Mesenchymal stem cell (in vitro differentiated cells and primary cell): Measurements from ENCODE around the gene PRB2. TPM values are rescaled to one million over a fixed set of nuclear protein-coding genes. Genes with fewer than 3 reads are reported as not detected.
"Not testable (repeated sequence)": the region's sequence is repeated elsewhere in the genome, so short reads cannot be mapped to it uniquely, and the experiment has no call there.

Experiments used
- DNase-seq: peaks from one replicate; pipeline ENCODE4 v3.0.0-alpha.2; 2013
- H2AFZ ChIP-seq: one replicate; pipeline ENCODE4 v1.6.1; 2013; ENCODE audit warnings: low read depth, mild to moderate bottlenecking, control low read depth, inconsistent platforms, low read length, moderate library complexity
- H2AK5ac ChIP-seq: 2 replicates; pipeline ENCODE4 v1.6.1; 2013; ENCODE audit warnings: low read length, moderate library complexity, mild to moderate bottlenecking, inconsistent platforms; ENCODE audit not compliant: severe bottlenecking
- H2BK120ac ChIP-seq: one replicate; pipeline ENCODE4 v1.6.1; 2013; ENCODE audit warnings: low read depth, mild to moderate bottlenecking, inconsistent platforms, low read length, moderate library complexity
- H2BK12ac ChIP-seq, 2 experiments: one replicate each; pipeline ENCODE4 v1.6.1; 2013; ENCODE audit warnings: inconsistent platforms in 2 of 2, low read length in 2 of 2, mild to moderate bottlenecking in 2 of 2, moderate library complexity in 2 of 2, control low read depth in 1 of 2
- H2BK15ac ChIP-seq: one replicate; pipeline ENCODE4 v1.6.1; 2013; ENCODE audit warnings: mild to moderate bottlenecking, low read depth, inconsistent platforms; ENCODE audit not compliant: poor library complexity, severe bottlenecking
- H2BK5ac ChIP-seq: 2 replicates; pipeline ENCODE4 v1.6.1; 2013; ENCODE audit warnings: low read depth, mild to moderate bottlenecking, low read length, control low read depth, inconsistent platforms; ENCODE audit not compliant: poor library complexity, severe bottlenecking
- H3K14ac ChIP-seq, 2 experiments: one replicate each; pipeline ENCODE4 v1.6.1; 2013; ENCODE audit warnings: inconsistent platforms in 2 of 2, low read length in 2 of 2, control low read depth in 1 of 2, mild to moderate bottlenecking in 1 of 2, moderate library complexity in 1 of 2
- H3K18ac ChIP-seq, 2 experiments: one replicate each; pipeline ENCODE4 v1.6.1; 2013; ENCODE audit warnings: inconsistent platforms in 2 of 2, low read length in 2 of 2, control low read depth in 1 of 2, low read depth in 1 of 2, mild to moderate bottlenecking in 1 of 2
- H3K23ac ChIP-seq, 2 experiments: one replicate each; pipeline ENCODE4 v1.6.1; 2013; ENCODE audit warnings: inconsistent platforms in 2 of 2, low read length in 2 of 2, mild to moderate bottlenecking in 2 of 2, moderate library complexity in 2 of 2, control low read depth in 1 of 2
- H3K27ac ChIP-seq: 2 replicates; pipeline ENCODE4 v1.5.1; 2013; ENCODE audit warnings: mild to moderate bottlenecking, moderate library complexity, low read length, control low read depth, inconsistent platforms; ENCODE audit not compliant: poor library complexity, severe bottlenecking
- H3K27me3 ChIP-seq, 2 experiments: 2 replicates each; pipeline versions ENCODE4 v1.6.1 to v1.7.0; 2013; ENCODE audit warnings: low read length in 2 of 2, mild to moderate bottlenecking in 2 of 2, moderate library complexity in 2 of 2, control low read depth in 1 of 2, inconsistent platforms in 1 of 2; ENCODE audit not compliant: control insufficient read depth in 1 of 2, insufficient read depth in 1 of 2
- H3K36me3 ChIP-seq, 2 experiments: 2 replicates each; pipeline versions ENCODE4 v1.6.1 to v1.7.0; 2013; ENCODE audit warnings: low read length in 2 of 2, control low read depth in 1 of 2, inconsistent platforms in 1 of 2, low read depth in 1 of 2, mild to moderate bottlenecking in 1 of 2; ENCODE audit not compliant: insufficient read depth in 2 of 2, control insufficient read depth in 1 of 2
- H3K4ac ChIP-seq, 2 experiments: one replicate each; pipeline ENCODE4 v1.6.1; 2013; ENCODE audit warnings: inconsistent platforms in 2 of 2, low read length in 2 of 2, mild to moderate bottlenecking in 2 of 2, moderate library complexity in 2 of 2, control low read depth in 1 of 2, low read depth in 1 of 2
- H3K4me1 ChIP-seq: 2 replicates; pipeline ENCODE4 v1.6.1; 2013; ENCODE audit warnings: low read depth, low read length, control low read depth; ENCODE audit not compliant: control insufficient read depth, insufficient read depth
- H3K4me2 ChIP-seq: 2 replicates; pipeline ENCODE4 v1.6.1; 2013; ENCODE audit warnings: low read length, mild to moderate bottlenecking, inconsistent platforms; ENCODE audit not compliant: poor library complexity, severe bottlenecking
- H3K4me3 ChIP-seq, 2 experiments: 2 replicates each; pipeline versions ENCODE4 v1.5.1 to v1.7.0; 2013; ENCODE audit warnings: low read length in 2 of 2, mild to moderate bottlenecking in 2 of 2, control low read depth in 1 of 2, low read depth in 1 of 2; ENCODE audit not compliant: insufficient read depth in 1 of 2
- H3K79me1 ChIP-seq: replicated peaks from 2 replicates; pipeline ENCODE4 v1.6.1; 2013; ENCODE audit warnings: mild to moderate bottlenecking, control low read depth, low read length, inconsistent platforms; ENCODE audit not compliant: poor library complexity, severe bottlenecking
- H3K9ac ChIP-seq: 2 replicates; pipeline ENCODE4 v1.7.0; 2013; ENCODE audit warnings: mild to moderate bottlenecking, low read length, moderate library complexity
- H3K9me3 ChIP-seq: 2 replicates; pipeline ENCODE4 v1.7.0; 2013; ENCODE audit warnings: mild to moderate bottlenecking, low read length; ENCODE audit not compliant: control insufficient read depth
- H4K8ac ChIP-seq: one replicate; pipeline ENCODE4 v1.6.1; 2013; ENCODE audit warnings: inconsistent platforms, mild to moderate bottlenecking, low read length, moderate library complexity
- H4K91ac ChIP-seq: one replicate; pipeline ENCODE4 v1.6.1; 2013; ENCODE audit warnings: mild to moderate bottlenecking, low read length, inconsistent platforms
- WGBS: methylation state at CpG from one replicate; pipeline ENCODE4 v1.1.7; 2013; ENCODE audit warnings: mixed read lengths; 5-methylcytosine and 5-hydroxymethylcytosine counted together
- polyA plus RNA-seq, 2 experiments: library from polyadenylated mRNA; stranded (reverse); fragments of 200-250 nt; gene quantifications; one replicate each; pipeline ENCODE4 v1.2.3, GENCODE V29; 2013

The PRB2 gene
- not detected for polyA plus RNA-seq (2013, experiment 1 of 2)
- polyA plus RNA-seq (2013, experiment 2 of 2), result not detected

DNA sequence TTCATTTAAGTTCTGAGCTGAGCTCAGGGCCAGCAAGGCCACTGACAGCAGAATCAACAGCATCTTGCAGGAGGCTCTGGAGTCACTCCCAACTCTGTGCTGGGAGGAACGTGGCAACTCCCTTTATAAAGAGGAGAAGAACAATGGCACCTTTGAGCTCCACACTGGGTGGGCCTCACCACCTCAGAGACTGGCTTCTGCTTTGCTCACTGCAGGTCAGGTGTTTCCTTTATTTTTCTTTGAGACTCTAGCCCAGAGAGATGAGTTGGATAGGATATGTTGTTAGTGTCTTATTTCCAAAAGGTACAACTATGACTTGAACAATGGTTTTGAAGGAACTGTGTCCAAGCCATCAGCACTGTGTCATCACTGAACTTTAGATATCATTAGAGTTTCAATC is at the start of gene PRB2:
PRB2 (minus strand) TSS at position 101 of the 400 bp plus-strand sequence; CDS start at position 63, 38 bp downstream.
- not testable (repeated sequence) for H3K4me2 ChIP-seq, H3K4me3 ChIP-seq, H4K91ac ChIP-seq, DNase-seq, H2BK12ac ChIP-seq, H3K4me1 ChIP-seq, H3K18ac ChIP-seq, H3K4ac ChIP-seq, H3K23ac ChIP-seq, H3K27me3 ChIP-seq, H3K27ac ChIP-seq, H3K9me3 ChIP-seq, H2AK5ac ChIP-seq, H3K36me3 ChIP-seq, H2BK120ac ChIP-seq, H2BK5ac ChIP-seq, H2AFZ ChIP-seq, H3K9ac ChIP-seq, H3K14ac ChIP-seq, H2BK15ac ChIP-seq, H3K79me1 ChIP-seq, H4K8ac ChIP-seq
- no CpG with 5 or more reads among the region's 1 CpG for WGBS

DNA sequence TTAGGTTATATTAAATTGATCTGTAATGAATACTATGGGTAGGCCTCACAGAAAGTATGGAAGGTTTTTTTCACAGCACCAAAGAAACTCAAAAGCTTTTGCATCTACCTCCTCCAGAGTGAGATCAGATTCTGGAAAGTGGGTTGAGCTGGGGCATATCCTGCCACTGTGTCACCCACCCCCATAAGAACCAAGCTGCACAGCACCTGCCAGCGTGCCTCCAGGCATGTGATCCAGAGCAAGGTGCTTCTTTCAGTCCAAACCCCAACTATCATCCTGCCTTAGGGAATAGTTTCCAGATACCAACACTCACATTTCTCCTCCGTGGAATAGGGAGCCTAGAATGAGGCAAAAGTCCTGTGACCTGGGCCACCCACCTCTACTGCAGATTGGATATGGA is 42.6 kb upstream of the PRB2 start:
- Histone ChIP-seq H3K18ac (no peak overlapping the region), H4K8ac (no peak overlapping the region), H3K4me3 (no peak overlapping the region), H3K79me1 (no peaks in the 10 kb centered on the region), H3K9me3 (peaks cover 2% of the 10 kb centered on the region), H2BK5ac (no peak overlapping the region), H2BK12ac (no peak overlapping the region), H3K27ac (no peak overlapping the region), H3K27me3 (no peaks in the 10 kb centered on the region), H3K14ac (no peak overlapping the region), H2BK120ac (no peak overlapping the region), H2AK5ac (no peak overlapping the region), H3K9ac (no peak overlapping the region), H2AFZ (no peak overlapping the region), H3K4ac (no peak overlapping the region), H2BK15ac (no peak overlapping the region), H4K91ac (no peak overlapping the region), H3K4me1 (no peaks in the 10 kb centered on the region), H3K23ac (no peak overlapping the region), H3K36me3 (no peaks in the 10 kb centered on the region), H3K4me2 (no peak overlapping the region)
- DNase-seq, result no peak
- WGBS, result 71% methylated on average over 2 of the region's 2 CpGs

DNA sequence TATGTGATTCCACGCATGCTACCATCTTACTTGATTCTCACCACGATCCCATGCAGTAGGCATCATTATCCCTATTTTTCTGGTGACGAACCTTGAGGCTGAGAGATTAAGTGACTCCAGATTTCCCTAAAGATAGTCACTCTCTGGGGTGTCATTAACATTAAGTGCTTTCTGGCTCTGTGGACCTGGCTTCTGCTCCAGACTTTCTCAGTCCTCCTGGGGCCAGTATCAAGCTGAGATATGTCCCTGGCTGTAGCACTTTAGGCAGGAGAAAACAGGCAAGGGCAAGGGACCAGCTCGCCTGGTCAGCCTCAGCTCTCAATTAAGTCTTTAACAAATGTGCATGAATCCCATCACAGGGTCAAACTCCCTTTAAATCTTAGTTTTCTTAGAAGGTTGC is 38.3 kb upstream of the PRB2 start:
- DNase-seq, result no peak
- H3K14ac ChIP-seq, result no peak overlapping the region
- H3K9ac ChIP-seq, result no peak overlapping the region
- no peak overlapping the region for H3K18ac ChIP-seq
- no peak overlapping the region for H3K23ac ChIP-seq
- 32% methylated on average over 4 of the region's 4 CpGs for WGBS
- no peaks in the 10 kb centered on the region for H3K4me1 ChIP-seq
- no peak overlapping the region for H4K8ac ChIP-seq
- no peak overlapping the region for H3K4me3 ChIP-seq
- H2BK15ac ChIP-seq, result no peak overlapping the region
- H3K36me3 ChIP-seq, result no peaks in the 10 kb centered on the region
- peaks cover 0 to 4% of the 10 kb centered on the region in 2 experiments for H3K27me3 ChIP-seq
- H4K91ac ChIP-seq, result no peak overlapping the region
- H3K79me1 ChIP-seq, result no peaks in the 10 kb centered on the region
- peaks cover 2% of the 10 kb centered on the region for H3K9me3 ChIP-seq
- H3K4ac ChIP-seq, result no peak overlapping the region
- no peak overlapping the region for H3K4me2 ChIP-seq
- no peak overlapping the region for H2AK5ac ChIP-seq
- H2AFZ ChIP-seq, result no peak overlapping the region
- no peak overlapping the region for H2BK12ac ChIP-seq
- no peak overlapping the region for H2BK5ac ChIP-seq
- H3K27ac ChIP-seq, result no peak overlapping the region
- H2BK120ac ChIP-seq, result no peak overlapping the region

DNA sequence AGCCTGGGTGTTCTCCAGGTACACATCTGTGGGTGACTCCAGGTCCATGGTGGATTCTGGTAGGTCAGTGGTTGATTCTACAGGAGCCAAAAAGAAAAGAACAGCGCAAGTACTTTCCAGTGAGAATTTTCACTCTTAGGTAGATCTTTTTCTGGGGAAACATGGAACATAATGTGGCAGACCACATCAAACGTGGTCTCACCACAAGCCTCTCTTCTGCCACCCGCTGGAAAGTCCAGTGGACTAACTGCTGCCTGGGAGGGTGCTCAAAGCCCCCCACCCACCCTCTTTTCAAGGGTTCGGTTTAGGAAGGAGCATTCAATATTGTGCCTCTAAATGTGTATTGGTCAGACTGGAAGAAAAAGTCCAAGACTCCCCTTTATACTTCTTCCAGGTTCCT is 36.1 kb upstream of the PRB2 start:
- Histone ChIP-seq H2BK5ac (no peak overlapping the region), H2BK15ac (no peak overlapping the region), H3K4me1 (no peaks in the 10 kb centered on the region), H3K9me3 (peaks cover 2% of the 10 kb centered on the region), H3K4me2 (no peak overlapping the region), H3K4me3 (no peak overlapping the region), H3K18ac (no peak overlapping the region), H3K14ac (no peak overlapping the region), H2AK5ac (no peak overlapping the region), H3K9ac (no peak overlapping the region), H3K23ac (no peak overlapping the region), H2BK12ac (no peak overlapping the region), H4K8ac (no peak overlapping the region), H3K79me1 (no peaks in the 10 kb centered on the region), H2BK120ac (no peak overlapping the region), H3K27ac (no peak overlapping the region), H4K91ac (no peak overlapping the region), H2AFZ (no peak overlapping the region), H3K27me3 (peaks cover 0 to 4% of the 10 kb centered on the region in 2 experiments), H3K36me3 (no peaks in the 10 kb centered on the region), H3K4ac (no peak overlapping the region)
- DNase-seq, result no peak
- WGBS, result 38% methylated on average over 2 of the region's 4 CpGs
